ENCODE measurements around the gene CHST14.

Gene CHST14

DNA sequence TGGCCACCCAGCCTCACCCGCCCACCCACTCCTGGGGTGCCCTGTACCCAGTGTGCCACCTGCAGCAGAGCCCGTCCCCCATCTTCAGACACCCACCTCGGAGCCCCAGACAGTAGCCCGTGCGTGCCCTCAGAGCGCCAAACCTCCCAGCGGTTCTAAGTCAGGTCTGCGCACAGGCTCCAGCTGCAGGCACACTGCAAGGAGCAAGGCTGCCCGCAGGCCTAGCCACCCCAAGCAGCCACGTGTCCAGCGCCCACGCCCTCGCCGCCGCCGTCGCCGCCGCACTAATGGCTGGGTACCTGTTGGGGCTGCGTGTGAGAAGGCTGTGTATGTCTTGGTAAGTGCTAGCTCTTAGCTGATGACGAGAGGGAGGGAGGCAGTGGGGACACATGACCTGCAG is 8.8 kb upstream of the CHST14 start:
- no peak for DNase-seq (ENCODE audit: low read depth in 2 of 2, low spot score in 1 of 2)

DNA sequence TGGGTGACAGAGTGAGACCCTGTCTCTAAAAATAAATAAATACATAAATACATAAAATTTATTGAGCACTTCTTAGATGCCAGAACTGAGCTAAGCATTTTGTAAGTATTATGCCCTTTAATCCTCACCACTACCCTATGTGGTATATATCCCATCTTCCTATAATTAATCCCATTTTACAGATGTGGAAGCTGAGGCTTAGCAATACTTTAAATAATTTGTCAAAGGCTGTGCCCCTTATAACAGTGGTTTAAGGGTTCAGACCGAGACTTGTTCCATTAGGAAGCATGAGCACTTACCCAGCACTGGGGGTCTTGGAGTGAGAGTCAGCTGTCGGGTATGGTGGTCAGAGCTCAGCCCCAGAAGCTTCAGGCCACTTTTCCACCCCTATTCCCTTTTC is 7.5 kb upstream of the CHST14 start:
- DNase-seq (ENCODE audit: low read depth in 2 of 2, low spot score in 1 of 2), result no peak

DNA sequence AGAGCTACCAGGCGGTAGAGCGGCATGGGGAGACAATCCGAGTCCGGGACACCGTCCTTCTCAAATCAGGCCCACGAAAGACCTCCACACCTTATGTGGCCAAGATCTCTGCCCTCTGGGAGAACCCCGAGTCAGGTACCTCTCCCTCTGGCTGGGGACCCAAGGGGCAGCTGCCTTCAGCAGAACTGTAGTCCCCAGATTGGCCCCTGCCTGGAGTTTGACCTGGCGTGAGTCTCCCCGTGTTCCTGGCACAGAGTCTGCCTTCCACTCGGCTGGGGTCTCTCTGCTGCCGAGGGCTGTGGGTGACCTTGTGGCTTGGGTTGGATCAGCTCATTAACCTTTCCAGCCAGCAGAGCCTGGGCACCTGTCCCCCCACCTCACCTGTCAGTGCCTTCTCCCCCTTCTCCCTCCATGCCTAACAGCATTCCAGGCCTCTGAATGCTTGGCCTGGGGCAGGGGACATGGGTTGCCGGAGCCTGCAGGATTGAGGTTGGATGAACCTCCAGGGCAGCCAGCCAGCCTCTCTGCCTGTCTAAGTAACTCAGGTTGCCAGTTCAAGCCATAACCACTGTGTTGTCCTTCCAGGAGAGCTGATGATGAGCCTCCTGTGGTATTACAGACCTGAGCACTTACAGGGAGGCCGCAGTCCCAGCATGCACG is 6.8 kb upstream of the CHST14 start:
- DNase-seq (ENCODE audit: low read depth in 2 of 2, low spot score in 1 of 2), result no peak

DNA sequence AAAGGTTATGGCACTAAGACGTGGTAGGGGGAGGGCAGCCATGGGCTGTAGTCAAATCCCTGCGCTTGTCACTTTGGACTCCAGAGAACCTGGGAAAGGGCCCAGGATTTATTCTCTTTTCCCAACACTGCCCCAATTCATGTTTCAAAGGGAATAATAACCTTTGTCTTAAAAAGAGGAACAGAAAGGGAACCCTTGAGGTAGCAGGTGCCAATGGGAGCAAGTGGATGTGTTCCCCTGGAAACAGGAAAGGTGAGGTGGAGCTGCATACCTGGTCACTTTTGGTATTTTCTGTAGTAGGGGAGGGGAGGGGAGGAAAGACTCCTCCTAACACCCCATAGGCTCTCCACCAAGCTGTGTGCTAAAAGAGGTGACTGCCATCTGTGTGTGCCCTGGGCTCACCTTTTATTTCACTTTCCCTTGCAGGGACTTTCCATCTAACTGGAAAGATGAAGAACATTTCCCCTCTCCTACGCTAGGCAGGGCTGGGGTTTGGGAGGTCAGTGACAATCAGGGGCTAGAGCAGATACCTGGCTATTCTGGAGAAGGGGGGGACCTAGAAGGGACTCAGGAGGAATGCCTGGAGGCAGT is 6.1 kb upstream of the CHST14 start:
- DNase-seq (ENCODE audit: low read depth in 2 of 2, low spot score in 1 of 2), result no peak

DNA sequence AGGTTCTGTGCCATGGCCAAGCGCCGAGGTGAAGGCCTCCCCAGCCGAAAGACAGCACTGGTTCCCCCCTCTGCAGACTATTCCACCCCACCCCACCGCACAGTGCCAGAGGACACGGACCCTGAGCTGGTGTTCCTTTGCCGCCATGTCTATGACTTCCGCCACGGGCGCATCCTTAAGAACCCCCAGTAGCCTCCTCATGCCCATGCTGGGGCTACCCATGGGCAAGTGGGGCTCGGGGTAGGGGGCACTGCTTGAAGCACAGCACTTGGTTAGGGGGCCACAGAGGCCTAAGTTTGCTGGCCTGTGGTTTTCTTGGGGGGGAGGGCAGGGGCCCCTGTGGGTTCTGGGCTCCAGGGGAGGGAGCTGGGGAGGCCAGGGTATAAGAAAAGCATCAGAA is 4.8 kb upstream of the CHST14 start:
- no peak for DNase-seq (ENCODE audit: low read depth in 2 of 2, low spot score in 1 of 2)

DNA sequence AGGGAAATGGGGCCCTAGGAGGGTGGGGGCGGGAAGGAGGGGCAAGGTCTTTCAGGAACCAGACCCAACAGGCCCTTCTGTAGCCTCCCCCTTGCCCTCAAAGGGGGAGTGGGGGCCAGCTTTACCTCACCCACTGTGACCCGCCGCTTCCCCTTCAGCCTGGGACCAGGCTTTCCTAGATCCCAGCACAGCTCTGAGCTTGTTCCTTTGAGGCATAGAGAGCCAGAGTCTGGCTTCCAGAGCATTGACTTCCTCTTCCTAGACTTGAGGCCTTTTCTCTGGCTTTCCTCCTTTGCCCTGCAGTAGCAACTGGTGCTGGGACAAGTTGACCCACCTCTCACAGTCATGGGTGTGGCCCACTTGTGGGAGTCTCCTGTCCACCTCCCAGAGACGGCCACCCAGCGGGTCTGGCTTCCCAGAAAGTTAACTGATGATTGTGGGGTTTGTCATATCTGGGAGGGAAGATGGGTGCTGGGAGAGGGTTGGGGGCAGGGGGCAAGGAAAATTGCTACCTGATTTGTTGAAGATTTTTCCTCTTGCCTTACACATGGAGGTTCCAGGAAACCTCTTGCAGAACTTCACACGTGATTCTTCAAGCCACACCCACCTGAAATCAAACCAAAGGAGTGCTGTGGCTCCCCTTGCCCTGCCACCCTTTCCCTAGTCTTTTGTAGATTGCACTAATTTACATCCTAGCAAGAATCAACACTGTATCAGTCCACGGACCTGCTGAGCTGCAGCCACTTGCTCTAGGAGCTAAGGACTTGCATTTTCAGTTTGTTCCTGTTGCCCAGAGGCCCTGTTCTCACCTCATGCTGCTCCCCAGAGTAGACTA is 4.1 kb upstream of the CHST14 start:
- no peak for DNase-seq (ENCODE audit: low read depth in 2 of 2, low spot score in 1 of 2)

DNA sequence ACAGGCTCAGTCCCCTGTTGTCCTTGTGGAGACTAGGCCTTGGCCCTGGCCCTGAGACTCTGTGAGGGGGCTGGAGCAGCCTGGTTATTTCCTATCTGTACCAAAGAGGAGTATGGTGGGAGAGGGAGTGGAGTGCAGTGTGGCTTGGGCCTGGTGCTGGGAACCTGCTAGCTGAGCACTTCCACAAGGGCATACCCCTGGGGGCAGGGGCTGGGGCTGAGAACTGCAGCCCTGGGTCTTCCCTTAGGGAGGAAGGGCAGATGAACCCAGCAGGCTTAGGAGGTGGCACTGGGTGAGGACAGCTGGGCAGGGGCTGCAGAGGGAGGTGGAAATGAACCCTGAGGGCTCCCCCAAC is 3.5 kb upstream of the CHST14 start:
- DNase-seq (ENCODE audit: low read depth in 2 of 2, low spot score in 1 of 2), result no peak

DNA sequence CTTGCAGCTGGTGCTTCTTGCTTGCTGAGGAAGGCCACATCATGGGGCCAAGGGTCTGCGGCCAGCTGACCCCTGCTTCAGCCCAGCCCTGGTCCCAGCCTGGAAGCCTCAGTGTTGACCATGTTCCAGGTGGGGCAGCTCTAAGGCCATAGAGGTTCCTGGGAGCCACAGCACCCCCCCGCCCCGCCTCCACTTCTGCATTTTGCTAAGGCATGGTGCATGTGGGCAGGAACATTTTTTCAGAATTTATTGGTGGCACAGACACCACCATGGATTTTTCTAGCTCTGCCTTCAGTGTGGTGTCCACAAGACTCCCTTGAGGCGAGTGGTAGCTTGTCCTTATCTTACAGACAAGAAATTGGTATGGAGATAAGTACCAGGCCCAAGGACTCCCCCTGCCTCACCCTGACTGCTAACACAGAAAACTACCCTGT is 1.9 kb upstream of the CHST14 start:
- DNase-seq (ENCODE audit: low read depth in 2 of 2, low spot score in 1 of 2), result no peak

DNA sequence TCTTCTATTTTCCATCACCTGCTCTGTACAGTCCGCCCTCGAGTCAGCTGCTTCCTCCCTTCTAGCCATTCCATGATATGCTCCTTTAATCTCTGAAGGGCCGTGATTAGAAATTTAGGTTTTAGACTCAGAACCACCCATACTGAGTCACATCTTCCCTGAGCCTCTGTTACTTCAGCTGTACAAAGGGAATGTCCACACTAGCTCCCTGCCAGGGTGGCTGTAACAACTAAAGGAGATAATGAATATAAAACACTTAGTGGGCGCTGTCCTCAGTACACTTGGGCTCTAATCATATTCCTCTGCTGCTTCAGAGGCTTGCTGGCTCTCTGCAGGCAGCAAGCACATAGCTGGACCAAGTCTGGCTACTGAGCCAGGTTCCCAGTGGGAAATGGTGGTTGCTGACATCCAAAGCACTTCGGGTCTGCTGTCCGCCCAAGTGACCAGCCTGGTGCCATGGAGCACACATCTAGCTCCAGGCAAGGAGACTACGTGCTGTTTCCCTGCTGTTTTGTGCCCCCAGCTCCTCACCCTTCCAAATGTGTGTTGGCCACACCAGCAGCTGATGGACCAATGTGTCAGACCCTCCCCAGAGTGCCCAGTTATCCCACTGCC is 901 bp upstream of the CHST14 start:
- DNase-seq (ENCODE audit: low read depth in 2 of 2, low spot score in 1 of 2), result no peak

DNA sequence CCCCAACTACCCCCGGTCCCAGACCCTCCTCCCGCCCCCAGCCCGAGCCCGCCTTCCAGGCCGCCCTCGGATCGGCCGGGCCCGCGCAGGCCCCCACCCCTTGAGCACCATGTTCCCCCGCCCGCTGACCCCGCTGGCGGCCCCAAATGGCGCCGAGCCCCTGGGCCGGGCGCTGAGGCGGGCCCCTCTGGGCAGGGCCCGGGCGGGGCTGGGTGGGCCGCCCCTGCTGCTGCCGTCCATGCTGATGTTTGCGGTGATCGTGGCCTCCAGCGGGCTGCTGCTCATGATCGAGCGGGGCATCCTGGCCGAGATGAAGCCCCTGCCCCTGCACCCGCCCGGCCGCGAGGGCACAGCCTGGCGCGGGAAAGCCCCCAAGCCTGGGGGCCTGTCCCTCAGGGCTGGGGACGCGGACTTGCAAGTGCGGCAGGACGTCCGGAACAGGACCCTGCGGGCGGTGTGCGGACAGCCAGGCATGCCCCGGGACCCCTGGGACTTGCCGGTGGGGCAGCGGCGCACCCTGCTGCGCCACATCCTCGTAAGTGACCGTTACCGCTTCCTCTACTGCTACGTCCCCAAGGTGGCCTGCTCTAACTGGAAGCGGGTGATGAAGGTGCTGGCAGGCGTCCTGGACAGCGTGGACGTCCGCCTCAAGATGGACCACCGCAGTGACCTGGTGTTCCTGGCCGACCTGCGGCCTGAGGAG is 472 bp downstream of the CHST14 start:
- DNase-seq (ENCODE audit: low read depth in 2 of 2, low spot score in 1 of 2), result no peak

DNA sequence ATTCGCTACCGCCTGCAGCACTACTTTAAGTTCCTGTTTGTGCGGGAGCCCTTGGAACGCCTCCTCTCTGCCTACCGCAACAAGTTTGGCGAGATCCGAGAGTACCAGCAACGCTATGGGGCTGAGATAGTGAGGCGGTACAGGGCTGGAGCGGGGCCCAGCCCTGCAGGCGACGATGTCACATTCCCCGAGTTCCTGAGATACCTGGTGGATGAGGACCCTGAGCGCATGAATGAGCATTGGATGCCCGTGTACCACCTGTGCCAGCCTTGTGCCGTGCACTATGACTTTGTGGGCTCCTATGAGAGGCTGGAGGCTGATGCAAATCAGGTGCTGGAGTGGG is 995 bp downstream of the CHST14 start:
- DNase-seq (ENCODE audit: low read depth in 2 of 2, low spot score in 1 of 2), result no peak

DNA sequence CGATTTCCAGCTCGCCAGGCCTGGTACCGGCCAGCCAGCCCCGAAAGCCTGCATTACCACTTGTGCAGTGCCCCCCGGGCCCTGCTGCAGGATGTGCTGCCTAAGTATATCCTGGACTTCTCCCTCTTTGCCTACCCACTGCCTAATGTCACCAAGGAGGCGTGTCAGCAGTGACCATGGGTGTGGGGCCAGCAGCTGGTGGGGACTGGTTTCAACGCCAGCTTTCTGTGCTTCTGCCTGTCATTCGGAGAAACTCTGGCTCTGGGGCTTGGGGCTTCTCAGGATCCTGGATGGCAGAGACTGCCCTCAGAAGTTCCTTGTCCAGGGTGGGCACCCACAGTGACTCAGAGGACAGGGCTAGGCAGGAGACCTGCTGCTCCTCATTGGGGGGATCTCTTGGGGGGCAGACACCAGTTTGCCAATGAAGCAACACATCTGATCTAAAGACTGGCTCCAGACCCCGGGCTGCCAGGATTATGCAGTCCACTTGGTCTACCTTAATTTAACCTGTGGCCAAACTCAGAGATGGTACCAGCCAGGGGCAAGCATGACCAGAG is 1.5 kb downstream of the CHST14 start:
- no peak for DNase-seq (ENCODE audit: low read depth in 2 of 2, low spot score in 1 of 2)

DNA sequence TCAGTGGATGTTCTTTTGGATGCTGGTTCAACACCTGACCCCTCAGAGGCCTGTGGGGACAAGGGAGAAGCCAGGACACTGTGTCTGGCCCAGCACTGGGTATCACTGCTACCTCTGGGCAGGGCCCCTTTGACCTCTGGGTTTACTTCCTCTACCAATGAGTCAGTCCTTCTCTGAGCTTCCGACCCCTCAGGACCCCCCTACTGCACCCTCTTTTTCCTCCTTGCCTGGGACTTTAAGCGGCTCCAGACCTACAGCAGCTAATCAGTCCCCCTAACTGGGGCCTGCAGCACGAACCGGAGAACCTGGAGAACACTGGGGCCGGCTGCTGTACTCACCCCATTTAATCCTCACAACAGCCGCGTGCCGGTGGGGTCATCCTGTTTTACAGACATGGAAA is 3.8 kb downstream of the CHST14 start:
- no peak for DNase-seq (ENCODE audit: low read depth in 2 of 2, low spot score in 1 of 2)

DNA sequence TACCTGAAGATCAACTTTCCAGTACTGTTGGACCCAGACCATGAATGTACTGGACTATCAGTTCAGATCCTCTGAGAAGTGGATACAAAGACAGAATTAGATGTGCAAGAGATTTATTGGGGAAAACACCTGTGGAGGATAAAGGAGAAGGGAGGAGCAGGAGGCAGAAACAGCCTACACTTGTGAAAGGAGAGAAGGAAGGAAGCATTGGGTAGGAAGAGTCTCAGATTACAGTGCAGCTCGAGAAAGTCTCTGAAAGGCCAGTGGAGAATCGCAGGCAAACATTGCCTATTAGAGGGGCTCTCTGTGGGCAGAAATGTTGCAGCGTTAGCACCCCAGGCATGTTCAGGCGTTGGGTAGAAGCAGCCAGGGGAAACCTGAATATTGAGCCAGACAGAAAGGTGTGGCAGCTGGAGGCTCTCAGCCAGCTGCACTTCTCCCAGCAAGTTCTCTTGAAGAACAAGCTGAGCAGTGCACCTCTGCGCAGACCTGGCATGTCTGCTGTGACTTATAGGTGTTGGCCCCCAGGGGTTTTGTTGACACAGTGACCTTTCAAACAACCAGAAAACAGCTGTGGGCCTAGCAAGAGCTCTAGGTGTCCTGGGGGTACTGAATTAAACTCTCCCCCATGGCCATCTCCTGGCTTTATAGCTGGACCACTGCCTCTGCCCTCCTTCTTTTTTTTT is 7.0 kb downstream of the CHST14 start:
- DNase-seq (ENCODE audit: low read depth in 2 of 2, low spot score in 1 of 2), result no peak

DNA sequence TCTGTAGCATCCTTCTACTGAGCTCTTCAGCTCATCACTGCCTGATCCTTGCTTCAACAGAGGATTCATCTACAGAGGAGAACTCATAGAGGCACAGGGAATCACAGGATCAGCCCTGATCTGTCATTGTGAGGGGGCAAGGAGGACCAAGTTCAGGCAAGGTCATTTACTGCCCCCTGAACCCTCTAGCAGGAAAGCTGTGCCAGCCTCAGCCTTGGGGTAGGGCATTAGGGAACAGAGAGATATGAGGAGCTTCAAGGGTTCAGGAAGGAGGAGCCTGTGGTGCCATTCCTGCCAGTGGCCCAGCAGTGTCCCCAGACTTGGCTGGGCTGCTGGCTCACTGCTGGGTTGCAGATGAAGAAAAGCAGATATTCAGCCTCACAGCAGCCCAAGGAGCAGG is 8.2 kb downstream of the CHST14 start:
- DNase-seq (ENCODE audit: low read depth in 2 of 2, low spot score in 1 of 2), result no peak

DNA sequence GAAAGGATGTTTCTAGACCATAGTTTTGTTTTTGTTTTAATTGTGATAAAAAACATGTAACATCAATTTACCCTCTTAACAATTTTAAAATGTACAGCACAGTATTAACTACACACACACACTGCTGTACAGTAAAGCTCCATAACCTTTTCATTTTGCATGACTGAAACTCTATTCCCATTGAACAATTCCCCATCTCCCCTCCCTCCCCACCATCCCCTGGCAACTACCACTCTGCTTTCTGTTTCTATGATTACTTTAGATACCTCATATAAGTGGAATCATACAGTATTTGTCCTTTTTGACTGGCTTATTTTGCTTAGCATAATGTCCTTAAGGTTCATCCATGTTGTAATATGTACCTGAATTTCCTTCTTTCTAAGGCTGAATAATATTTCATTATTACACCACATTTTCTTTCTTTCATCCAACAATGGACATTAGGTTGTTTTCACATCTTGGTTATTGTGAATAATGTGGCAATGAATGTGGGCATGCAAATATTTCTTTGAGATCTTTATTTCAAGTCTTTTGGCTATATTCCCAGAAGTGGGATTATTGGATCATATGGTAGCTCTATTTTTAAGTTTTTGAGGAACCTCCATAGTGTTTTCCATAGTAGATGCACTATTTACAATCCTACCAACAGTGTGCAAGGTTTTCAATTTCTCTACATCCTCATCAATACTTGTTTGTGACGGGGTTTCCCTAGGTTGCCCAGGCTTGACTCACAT is 10.7 kb downstream of the CHST14 start:
- DNase-seq (ENCODE audit: low read depth in 2 of 2, low spot score in 1 of 2), result no peak

DNA sequence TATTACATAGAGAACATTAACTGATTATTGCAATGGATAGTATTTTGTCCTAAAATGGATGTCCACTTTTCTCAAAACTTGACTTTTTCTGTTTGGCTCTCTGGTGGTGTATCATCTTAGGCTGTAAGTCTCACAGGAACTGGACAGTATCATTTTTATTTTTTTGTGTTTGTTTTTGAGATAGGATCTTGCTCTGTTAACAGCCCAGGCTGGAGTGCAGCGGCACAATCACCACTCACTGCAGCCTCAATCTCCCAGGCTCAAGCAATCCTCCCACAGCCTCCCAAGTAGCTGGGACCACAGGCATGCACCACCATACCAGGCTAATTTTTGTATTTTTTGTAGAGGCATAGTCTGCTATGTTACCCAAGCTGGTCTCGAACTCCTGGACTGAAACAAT is 13.1 kb downstream of the CHST14 start:
- no peak for DNase-seq (ENCODE audit: low read depth in 2 of 2, low spot score in 1 of 2)

DNA sequence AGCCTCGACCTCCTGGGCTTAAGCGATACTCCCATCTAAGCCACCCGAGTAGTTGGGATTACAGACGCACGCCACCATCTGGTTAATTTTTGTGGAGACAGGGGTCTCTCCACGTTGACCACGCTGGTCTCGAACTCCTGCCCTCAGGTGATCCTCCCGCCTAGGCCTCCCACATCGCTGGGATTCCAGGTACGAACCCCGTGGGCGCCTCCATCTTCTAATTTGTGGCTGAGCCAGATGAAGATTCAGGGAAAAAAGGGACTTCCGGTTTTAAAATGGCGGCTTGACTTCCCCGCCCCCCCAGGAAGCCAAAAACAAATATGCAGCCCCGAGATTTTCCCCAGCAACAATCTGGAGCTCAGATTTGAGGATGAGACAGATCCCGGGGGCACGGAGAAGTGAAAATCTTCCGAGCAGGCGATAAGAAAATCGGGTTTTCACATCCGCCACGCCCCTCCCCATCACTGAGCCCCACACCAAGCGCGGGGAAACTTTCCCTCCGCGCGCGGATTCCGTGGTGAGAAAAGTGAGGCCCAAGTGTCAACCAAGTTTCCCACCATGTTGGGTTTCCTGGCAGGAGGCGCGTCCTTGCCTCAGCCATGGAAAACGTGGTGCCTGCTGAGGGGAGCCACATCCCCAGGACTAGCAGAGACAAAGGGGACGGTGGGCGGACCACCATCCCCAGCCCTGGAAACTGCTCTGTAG is 15.4 kb downstream of the CHST14 start:
- no peak for DNase-seq (ENCODE audit: low read depth in 2 of 2, low spot score in 1 of 2)

All from stimulated activated CD8-positive, alpha-beta memory T cell treated with anti-CD3 and anti-CD28 coated beads, Interleukin-4, amount 100 ng/mL, for 4 hours (primary cell).